Inferior parietal cortex (tissue), 1 donor: ENCODE results near the gene ZBTB42.

Experiments
- DNase-seq: peaks from one replicate; pipeline ENCODE4 v3.0.0-alpha.2; 2016; ENCODE audit errors: extremely low spot score

ZBTB42 gene

GRCh38 chr14:104769324-104770071, 31.4 kb upstream of the ZBTB42 start:
- DNase-seq, result no peak

- DNase-seq, result no peak
These were observed 30.8 kb upstream of the ZBTB42 start for GRCh38 chr14:104770072-104770579.

DNA sequence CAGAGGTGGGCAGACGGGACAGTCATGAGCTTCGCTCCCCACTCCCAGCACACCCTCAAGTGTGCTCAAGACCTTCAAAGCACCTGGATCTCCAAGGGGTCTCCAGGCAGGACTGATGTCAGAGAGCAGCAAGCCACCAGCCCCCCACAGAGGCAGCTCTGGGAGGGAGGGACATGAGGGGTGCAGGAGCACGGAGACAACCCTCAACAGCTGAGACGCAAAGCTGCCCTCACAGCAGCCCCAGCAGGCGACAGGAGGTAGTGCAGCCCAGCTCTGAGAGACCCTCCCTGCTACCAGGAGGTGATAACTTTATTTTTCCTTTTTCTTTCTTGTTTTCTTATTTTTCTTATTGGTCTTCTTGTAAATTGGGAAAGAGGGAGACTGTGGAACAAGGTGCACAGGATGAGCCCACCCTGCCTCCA, 30.0 kb upstream of the ZBTB42 start:
- DNase-seq, result no peak

- no peak for DNase-seq
These were observed 29.5 kb upstream of the ZBTB42 start for GRCh38 chr14:104771374-104771773.

DNA sequence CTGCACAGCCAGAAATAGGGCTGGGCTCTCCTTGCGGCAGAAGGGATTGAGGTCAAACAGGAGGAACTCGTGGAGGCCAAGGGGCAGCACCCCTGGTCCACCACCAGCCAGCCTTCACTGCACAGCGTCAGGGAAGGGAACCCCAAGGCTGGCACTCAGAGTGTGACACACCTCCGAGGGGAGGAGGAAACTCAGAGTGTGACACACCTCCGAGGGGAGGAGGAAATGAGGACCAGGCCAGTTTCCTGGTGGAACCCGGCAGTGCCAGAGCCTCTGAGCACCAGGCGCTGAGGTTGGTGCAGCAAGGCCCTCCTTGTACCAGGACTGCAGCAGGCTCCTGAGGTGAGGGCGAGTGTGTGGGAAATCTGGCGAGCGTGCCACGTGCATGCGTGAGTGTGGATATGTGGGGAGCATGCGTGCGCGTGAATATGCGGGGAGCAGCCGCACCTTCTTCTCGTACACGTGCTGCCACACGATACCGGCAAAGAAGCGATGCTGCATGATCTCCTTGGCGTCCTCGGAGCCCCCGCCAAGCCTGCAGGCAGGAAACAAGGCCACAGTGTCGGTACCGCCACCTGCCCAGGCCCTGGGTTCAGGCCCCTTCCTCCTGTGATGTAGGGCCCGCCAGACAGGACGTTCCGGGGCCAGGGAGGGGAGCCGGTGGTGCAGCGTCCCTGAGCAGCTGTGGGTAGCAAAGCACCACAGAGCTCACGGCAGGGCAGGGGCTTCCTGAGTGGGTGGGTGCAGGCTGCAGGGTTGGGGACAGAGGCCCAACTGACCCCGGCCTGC, 28.8 kb upstream of the ZBTB42 start:
- no peak for DNase-seq

DNA sequence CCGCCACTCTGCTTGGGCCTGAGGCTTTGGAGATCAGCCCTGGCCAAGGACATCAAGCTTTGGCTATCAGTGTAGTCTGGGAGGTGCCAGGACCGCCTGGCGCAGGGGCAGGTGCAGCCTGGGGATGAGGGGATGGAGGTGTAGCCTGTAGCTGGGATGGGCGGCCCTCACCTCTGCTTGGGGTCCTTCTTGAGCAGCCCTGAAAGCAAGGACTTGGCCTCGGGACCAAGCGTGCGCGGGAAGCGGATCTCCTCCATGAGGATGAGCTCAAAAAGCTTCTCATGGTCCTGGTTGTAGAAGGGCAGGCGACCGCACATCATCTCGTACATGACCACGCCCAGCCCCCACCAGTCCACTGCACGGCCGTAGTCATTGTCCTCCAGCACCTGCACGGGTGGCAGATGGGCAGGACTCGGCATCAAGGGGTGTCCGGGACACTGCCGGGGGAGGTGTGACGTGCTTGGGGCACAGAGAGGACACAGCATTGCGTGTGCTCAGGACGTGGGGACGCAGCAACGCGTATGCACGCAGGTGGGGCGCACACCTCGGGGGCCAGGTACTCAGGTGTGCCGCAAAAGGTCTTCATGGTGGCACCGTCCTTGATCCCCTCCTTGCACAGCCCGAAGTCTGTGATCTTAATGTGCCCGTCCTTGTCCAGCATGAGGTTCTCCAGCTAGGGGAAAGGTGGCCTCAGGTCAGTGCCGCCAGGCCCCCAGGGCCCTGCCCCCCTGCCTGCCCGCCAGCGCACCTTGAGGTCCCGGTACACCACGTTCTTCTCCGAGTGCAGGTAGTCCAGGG, 28.0 kb upstream of the ZBTB42 start:
- no peak for DNase-seq

DNA sequence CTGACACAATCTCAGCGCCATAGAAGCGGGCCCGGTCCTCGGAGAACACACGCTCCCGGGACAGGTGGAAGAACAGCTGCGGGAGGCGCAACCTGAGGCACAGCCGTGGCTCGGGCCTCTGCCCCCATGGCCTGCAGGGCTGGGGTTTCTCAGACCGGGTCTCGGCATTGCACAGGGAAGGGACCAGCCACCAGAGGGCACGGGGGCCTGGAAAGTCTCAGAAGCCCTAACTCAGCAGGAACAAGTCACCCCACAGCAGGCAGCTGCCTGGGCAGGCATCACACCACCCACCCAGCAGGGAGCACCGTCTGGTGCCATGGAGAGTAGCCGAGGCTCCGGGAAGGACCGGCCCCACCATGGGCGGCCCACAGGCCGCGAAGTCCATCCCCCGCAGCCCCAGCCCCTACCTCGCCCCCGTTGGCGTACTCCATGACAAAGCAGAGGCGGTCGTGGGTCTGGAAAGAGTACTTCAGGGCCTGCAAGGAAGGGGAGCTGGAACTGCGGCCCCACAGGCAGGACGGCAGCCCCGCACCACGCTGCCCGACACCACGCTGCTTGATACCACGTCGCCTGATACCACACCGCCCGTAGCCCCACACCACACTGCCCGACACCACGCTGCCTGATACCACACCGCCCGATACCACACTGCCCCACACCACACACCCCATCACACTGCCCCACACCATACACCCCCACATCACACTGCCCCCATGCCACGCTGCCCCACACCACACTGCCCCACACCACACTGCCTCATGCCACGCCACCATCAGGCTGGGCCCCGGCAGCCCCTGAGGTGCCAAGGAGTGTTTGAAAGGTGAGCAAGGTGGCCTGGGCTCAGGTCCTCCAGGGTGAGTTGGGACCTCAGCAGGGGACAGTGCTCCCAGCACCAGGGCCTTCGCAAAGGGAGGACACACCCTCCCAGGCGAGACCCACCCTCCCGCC, 27.1 kb upstream of the ZBTB42 start:
- no peak for DNase-seq

GRCh38 chr14:104774453-104775072, 26.3 kb upstream of the ZBTB42 start:
- no peak for DNase-seq

GRCh38 chr14:104775073-104775489, 25.8 kb upstream of the ZBTB42 start:
- no peak for DNase-seq

DNA sequence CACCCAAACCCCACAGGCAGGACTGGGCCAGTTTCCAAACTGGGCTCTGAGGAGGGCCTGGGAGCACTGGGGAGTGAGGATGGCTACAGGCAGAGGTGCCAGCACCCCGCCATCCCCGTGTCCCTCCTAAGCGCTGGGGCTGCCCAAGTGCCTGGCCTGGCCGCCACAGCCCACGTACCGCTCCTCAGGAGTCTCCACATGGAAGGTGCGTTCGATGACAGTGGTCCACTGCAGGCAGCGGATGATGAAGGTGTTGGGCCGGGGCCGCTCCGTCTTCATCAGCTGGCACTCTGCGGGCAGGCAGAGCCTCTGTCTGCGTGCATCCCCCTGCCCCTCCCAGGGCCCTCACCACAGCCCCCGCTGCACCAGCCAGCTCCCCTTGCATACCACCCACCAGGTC, 24.4 kb upstream of the ZBTB42 start:
- DNase-seq, result no peak

GRCh38 chr14:104776961-104777807, 23.7 kb upstream of the ZBTB42 start:
- DNase-seq, result no peak

DNA sequence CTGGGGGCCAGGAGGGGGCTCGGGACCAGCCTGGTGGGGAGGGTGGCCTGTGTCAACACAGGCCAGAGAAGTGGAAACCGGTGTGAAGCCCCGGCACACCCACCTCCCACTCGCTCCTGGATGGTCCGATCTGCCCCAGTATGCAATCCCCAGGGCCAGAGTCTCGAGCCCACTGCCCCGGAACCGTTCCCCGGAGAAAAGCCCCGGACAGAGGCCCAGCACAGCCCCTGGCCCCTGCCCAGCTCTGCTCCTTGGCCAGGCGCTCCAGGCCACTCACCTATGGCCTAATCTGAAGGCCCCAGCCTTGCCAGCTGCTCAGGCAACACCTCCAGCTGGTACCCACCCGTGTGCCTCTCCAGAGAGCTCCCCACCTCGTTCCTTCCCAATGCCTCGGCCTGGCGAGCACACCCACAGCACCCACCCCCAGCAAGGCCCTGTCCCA, 23.1 kb upstream of the ZBTB42 start:
- DNase-seq, result no peak

GRCh38 chr14:104778694-104779331, 22.1 kb upstream of the ZBTB42 start:
- no peak for DNase-seq

DNA sequence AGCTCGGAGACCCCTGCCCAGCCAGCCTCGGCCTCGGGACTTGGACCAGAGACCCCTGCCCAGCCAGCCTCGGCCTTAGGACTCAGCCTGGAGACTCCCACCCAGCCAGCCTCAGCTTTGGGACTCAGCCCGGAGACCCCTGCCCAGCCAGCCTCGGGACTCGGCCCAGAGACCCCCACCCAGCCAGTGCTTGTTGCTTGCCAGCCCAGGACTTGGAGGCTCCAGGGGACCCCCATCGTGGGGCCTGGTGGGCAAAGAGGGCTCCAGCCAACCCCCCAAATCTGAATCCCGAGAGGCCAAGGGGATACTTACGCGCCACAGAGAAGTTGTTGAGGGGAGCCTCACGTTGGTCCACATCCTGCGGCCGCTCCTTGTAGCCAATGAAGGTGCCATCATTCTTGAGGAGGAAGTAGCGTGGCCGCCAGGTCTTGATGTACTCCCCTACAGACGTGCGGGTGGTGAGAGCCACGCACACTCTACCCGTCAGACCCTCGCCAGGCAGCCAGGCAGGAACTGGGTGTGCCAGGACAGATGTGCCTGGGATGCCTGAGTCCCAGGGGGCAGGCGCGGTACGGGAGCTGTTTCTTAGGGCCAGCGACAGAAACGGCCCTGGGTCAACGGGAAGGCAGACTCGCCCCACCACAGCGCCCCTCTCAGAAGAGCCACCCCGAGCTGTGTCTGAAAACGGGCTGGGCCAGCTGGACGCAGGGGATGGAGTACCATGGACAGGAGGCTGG, 21.0 kb upstream of the ZBTB42 start:
- DNase-seq, result no peak

- no peak for DNase-seq
These were observed 20.3 kb upstream of the ZBTB42 start for GRCh38 chr14:104780513-104781030.

GRCh38 chr14:104781271-104782077, 19.4 kb upstream of the ZBTB42 start:
- no peak for DNase-seq
